Non-pigmented ciliary epithelial cell (primary cell): ENCODE results near the gene AKT1S1.

Source experiments
- DNase-seq: peaks from one replicate; pipeline ENCODE4 v3.0.0-alpha.2; 2010; ENCODE audit warnings: low read depth

Gene AKT1S1

DNA sequence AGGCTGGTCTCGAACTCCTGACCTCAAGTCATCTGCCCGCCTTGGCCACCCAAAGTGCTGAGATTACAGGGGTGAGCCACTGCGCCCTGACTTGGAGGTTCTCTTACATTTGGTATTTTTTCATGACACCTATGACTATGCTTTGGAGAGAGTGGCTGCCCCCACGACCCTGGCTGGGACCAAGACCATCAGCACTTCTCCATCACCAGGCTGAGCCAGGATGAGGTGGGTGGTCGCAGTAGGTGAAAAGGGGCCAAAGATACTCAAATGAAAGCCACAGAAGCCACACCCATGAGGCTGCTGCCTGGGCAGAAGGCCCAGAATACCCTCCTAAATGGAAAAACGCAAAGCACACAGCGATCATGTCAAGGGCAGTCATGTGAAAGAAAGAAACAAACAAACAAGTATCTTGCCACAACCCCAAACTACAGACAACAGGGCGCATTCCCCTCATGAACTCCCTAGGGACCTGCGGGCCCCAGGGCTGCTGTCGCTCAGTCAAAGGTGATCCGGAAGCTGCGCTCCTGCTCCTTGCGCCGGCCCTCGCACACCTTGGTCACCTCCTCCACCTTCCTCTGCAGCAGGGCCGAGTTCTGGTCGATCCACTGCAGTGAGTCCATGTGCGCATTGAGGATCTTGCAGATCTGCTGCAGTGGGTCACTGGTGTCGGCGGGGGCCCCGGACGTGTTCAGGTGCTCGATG, 30.7 kb upstream of the AKT1S1 start:
- no peak for DNase-seq

DNA sequence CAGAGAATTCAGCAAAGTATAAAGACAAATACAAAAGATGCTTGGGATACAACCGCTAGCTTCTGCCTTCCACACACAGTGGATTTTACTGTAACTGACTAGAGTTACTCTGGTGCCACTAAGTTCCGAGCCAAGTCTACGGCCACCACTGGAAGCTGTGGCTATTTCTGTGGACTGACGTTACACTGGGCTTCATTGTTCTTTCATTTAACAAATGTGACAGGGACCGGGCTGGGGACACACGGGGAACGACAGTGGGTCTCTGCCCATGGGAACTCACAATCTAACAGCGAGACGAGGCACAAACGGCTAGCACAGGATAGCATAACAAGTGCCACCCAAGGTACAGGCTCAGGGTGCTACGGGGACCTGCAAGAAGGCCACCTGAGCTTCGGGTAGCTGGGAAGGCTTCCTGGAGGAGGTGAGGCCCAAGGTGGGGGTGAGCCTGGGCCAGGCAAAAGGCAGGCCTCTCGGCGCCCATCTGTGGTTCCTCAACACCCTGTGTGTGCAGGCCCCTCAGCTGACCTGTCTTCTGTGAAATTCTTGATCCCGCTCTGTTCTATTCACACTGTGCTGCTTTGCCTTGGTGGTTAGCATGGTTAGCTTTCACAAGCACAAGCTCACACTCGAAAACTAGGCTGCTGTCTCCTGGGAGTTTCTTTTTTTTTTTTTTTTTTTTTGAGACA, 29.9 kb upstream of the AKT1S1 start:
- DNase-seq: no peak

DNA sequence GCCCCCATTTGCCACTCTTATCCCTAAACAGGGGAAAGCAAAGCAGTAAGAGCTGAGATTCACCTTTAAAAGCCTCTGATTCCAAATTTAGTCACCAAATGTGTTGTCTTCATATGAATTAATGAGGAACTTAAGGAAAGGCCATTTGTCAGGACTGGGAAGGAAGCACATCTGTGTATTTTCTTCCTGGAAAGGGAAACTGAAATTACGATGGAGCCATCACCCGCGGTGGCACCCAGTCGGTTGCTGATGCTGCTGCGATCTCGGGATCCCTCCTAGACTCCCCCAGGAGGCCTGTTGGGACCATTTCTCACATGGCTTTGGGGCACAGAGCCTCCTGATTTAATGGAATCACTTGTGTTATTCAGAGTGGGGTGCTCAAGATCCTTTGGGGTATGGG, 27.0 kb upstream of the AKT1S1 start:
- DNase-seq: no peak

DNA sequence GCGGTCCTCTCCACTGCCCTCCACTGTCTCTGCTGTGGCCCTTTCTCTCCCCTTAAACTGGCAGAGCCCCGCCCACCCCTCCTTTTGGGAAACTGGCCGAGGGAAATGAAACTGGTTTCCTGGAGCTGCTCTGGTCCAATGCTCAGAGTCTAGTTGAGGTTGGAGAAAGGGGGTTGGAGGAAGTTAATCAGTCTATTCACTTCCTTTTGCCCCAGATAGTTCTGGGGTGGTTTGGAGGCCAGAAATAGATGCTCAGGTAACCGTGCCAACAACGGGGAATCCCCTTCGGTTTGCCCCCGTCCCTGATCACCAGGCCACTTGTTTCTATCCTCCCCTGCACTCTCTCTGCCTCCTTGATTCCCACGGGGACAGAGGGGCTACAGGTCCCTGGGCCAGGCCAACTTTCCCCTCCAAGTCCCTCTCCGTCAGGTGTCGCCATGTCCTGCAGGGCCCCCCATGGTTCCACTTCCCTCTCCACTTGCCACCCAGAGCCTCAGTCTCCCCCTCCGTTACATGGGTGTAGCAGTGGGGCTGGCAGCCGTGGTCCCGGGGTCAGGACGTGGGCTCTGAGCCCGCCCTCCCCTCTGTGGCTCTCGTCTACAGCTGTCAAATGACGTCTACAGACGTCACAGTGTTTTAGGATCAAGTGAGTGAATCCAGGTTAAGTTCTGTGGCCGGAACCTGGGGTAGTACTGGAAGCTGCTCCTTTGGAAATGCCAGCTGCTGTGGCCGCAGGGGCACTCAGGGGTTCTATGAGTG, 19.9 kb upstream of the AKT1S1 start, which contains the start of gene IL4I1:
Gene IL4I1 (minus strand): TSS at position 25 of the 759 bp plus-strand sequence. CDS start 727 bp downstream, outside the sequence.
- no peak for DNase-seq

DNA sequence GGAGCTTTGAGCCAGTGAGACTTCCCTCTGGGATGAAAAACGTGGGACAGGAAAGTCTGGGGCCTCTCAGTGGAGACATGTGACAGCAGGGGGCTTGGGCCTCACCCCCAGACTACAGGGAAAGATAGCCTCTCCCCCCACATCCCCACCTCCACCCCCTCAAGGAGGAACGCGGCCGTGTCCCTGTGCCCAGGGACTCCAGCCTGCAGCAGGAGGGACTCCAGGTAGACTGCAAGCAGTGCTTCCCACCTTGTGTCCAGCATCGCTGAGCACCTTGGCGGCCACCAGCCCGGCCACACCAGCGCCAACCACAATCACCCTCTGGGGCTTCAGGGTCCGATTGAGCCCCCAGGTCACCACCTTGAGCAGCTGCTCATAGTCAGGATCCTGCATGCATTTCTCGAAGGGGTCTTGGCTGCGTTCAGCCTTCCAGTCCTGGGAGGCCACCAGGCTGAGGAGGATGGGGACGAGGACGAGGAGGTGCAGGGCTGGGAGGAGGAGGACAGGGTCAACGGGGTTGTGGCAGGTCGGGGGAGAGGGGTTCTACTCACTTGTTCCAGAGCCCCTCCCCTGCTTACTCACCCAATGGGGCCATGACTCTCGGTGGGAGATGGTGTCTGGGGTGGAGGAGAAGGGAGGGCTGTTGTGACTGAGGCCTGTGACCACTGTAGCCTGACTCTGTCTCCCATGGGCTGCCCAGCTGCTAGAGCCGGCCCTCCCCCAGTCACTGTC, 18.6 kb upstream of the AKT1S1 start:
- DNase-seq: no peak

DNA sequence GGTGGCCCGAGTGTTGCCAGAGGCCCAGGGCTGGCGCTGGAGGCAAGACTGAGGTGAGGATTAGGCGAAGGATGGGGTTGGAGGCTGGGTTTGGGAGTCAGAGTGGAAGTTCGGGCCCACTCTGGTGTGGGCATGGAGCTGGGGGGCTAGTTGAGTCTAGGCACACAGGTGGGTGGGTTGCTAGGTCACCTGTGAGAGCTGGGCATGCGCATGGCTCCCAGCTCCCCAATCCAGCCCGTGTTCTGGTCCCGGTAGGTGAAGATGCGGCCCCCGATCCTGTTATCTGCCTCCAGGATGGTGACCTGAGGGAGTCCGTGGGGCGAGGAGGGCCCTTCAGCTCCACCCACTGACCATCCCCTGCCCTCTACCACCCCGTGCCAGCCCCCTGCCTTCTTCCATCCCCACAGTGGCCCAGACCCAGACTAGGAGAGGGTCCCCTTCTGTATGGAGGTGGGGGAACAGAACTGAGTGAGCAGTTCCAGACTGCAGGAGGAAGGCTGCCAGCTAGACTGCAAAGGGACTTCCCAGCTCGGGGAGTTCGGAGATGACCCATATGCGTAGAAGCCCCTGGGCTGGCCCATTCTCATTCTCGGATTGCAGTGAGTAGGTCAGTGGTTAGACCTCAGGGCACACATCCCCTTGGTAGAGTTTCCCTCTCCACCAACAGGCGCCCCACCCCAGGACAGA, 17.9 kb upstream of the AKT1S1 start:
- DNase-seq: no peak

DNA sequence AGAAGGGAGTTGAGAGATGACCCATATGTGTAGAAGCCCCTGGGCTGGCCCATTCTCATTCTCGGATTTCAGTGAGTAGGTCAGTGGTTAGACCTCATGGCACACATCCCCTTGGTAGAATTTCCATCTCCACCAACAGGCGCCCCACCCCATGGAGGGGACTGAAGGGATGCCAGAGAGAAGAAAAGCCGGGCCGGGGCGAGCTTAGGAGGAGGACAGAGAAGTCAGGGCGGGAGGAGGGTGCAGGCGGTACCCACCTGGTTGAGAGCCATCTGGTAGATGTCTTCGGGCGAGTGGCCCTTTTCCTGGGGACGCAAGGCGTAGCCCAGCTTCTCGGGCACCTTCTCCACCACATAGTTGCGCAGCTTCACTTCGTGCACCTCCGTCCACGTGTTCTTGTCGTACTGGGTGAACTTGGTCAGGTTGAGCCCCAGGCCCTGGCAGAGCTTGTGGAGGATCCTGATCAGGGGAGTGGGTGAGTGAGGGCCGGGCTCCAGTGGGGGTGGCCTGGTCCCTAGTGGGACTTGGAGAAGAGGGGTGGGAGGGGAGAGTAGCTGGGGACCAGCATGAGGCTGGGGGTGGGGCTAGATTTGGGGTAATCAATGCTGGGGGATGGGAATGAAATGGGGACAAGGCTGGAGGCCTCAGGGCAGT, 17.0 kb upstream of the AKT1S1 start:
- no peak for DNase-seq

DNA sequence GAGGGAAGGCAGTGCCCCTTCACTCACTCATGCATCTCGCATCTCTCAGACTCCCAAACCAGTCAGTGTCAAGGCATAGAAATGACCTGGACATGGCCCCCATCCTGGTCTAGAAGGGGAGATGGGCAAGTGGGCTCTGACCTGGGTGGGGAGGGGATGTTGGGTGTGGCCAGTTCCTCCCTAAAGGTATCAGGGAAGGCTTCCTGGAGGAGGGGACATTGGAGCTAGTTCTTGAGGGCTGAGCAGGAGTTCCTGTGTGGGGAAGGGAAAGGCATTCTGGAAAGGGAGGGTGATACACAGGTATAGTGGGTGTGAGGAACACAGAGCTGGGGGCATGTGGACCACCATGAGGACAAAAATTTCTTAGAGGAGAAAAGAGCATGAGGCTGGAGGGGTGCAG, 15.6 kb upstream of the AKT1S1 start:
- no peak for DNase-seq

DNA sequence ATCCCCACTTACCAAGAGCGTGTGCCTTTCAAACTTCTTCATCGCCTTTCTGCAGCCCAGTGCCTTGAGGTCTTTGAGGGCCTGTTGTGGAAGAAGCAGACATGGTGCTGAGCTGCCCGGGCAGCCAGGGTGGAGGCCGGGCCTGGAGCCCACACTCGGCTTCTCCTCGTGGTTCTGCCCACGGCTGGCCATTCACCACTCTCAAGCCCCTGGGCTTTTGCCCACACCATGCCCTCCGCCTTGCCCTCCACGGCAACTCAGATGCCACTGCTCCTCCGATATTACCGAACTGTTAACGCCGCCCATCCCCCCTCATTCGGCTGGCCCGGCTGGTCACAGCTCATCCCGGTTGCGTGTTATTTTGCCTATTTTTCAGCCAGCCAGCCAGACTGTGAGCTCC, 14.2 kb upstream of the AKT1S1 start:
- DNase-seq: no peak

DNA sequence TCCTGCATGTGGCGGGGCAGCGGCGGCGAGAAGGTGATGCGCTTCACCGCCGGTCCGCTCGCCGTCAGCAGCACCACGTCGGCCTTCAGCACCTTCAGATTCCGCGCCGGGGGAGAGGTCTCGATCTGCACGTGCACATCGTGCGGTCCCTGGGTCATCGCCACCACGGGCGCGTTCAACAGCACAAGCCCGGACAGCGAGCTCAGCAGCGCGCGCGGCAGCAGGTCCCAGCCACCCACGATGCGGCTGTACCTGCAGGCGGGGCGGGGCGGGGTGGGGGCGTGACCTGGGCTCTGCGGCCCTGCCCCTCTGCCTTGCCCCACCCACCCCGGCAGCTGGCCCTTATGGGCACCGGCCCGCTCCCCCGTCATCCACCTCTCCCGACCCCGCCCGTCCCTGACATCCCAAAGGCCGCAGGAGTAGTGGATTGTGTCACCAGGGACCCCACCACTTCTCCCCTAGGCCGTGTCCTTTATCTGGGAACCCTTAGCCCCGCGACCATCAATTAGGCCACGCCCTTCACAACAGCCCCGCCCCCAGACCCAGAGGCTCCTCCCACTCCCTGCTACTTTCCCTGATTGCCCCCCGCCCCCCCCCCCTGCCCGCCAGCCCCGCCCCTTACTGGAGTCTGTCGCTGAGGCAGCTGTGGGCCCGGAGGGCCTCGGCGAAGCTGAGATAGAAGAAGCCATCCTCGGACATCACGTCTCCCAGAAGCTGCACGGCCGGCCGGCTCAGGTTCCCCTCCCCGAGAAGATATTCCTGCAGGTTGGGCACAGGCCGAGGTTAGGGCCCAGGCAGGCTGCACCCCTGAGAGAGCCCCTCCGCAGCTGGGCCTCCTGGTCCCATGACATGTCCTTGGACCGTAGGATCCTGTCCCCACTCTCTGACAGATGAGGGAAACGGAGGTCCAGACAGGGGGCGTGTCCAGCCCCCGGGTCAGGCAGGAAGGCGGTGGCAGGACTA, 13.5 kb upstream of the AKT1S1 start:
- no peak for DNase-seq

DNA sequence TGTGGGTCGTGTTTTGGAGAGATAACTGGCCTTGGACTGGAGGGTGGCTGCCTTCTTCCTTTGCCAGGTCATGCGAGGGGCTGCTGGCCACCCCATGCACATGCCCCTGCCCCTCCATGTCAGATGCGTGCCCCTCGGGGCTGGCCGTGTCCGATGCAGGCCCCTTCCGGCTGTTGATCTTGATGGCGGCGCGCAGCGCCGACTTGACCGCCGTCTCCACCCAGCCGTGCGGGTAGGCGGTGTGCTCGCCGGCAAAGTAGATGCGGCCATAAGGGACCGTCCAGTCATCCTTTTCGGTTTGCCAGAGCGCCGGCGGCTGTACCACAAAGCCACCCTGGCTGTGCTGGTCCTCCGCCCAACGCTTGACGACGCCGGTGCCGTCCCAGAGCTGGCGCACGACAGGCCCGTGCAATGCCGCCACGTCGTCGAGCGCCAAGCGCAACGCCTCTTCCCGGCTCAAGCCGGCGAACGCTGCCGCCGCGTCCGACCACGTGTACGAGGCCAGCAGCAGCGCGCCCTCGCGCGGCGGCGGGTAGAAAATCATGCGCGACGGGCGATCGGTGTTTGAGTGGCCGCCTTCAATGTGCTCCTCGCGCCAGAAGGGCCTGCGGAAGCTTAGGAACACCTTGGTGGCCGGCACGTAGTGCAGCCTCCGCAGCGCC, 12.7 kb upstream of the AKT1S1 start:
- no peak for DNase-seq

DNA sequence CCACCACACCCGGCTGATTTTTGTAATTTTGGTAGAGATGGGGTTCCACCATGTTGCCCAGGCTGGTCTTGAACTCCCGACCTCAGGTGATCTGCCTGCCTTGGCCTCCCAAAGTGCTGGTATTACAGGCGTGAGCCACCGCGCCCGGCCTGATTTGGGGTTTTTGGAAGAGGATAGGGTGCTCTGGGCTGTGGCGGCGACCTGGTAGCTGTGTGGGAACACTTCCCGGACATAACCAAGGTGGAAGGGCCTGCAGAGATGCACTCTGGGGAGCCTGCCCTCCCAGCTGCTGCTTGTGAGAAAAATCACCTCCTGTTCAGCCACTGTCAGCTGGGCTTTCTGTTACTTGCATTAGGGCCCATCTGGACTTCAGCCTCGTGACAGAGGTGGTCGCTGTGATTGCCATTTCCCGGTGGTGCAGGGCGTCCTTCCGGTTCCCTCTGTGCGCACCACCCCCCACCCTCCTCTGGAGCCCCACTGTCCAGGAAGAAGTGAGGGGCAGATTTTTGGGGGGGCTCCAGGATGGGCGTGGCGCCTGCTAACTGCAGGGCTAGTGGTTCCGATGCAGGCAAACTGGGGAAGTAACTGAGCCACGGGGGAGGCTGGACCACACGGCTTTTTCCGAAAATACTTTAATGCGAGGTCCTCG, 12.0 kb upstream of the AKT1S1 start:
- DNase-seq: no peak

DNA sequence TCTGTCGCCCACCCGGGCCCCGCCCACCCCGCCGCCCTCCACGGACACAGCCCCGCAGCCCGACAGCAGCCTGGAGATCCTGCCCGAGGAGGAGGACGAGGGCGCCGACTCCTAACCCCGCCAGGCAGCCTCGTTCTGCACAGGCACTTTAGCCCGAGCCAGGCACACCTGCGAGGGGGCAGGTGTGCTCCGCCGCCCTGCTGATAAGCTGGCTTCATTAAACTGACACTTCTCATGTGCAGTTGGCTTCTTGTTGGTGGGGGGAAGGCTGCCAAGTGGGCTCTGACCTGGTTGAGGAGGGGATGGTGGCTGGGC, 11.3 kb upstream of the AKT1S1 start:
- no peak for DNase-seq

DNA sequence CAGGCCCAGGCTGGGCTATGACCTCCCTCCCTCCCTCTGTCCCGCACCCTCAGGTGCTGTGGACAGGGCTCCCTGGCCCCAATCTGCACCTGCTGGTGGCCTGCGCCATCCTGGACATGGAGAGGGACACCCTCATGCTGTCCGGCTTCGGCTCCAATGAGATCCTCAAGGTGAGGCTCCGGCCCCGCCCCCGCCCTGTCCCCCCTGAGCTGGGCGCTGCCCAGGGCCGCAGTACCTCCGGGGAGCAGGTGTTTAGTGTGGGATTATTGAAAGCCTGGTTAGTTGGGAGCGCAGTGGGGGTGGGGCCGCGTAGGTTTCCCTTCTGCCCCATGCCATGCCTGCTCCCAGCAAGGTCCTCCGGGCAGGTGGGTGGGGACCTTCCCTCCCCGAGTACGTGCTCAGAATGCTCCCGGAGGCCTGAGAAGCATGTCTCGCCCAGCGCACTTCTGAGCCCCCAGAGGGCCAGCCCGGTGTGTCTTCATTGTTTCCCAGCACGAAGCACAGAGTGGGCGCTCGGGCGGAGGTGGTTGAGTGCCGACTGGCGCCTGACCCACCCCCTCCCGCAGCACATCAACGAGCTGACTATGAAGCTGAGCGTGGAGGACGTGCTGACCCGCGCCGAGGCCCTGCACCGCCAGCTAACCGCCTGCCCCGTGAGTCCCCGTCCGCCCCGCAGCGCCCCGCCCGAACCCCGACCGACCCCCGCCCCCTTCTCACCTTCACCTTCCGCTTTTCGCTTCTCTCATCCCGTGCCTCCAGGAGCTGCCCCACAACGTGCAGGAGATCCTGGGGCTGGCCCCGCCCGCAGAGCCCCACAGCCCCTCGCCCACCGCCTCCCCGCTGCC, 10.7 kb upstream of the AKT1S1 start:
- no peak for DNase-seq

DNA sequence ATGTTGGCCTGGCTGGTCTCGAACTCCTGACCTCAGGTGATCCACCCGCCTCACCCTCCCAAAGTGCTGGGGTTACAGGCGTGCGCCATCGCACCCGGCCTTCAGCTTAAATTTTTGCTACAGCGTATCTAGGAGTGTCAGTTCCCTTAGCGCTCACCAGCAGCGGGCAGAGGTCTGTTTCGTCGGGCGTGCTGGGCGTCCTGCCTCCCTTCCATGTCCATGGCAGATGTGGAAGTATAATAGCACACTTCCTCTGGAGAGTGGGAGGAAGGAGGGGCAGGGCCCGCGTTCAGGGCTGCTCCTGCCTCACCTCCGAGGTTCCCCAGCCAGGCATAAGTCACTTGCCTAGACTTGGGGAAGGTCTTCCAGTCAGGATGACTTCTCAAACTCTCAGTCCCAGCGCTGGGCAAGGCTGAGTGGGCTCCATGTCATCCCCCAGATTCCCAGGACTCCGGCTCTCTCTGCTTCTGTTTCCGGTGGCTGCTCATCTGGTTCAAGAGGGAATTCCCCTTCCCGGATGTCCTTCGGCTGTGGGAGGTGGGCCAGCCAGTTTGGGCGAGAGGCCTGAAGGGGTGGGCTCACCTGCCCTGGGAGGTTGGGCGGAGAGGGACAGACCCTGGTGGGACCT, 10.0 kb upstream of the AKT1S1 start:
- DNase-seq: no peak

DNA sequence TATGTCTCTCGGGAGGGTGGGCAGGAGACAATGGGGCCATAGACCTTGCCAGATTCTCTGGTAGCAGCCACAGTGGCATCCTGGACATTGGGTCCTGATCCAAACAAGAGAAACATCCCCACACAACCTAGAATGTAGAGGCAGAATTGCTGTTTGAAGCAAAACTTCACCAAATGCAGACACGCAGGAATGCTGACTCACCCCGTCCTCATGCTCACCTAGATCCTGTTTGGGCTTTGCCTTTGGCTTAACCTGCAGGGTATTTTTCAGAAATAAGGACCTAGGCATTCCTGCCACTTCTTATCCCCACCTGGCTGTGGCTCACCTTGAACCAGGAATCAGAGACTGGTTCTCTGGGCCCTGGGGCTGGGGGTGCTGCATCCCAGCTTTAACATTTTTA, 7.6 kb upstream of the AKT1S1 start:
- no peak for DNase-seq

DNA sequence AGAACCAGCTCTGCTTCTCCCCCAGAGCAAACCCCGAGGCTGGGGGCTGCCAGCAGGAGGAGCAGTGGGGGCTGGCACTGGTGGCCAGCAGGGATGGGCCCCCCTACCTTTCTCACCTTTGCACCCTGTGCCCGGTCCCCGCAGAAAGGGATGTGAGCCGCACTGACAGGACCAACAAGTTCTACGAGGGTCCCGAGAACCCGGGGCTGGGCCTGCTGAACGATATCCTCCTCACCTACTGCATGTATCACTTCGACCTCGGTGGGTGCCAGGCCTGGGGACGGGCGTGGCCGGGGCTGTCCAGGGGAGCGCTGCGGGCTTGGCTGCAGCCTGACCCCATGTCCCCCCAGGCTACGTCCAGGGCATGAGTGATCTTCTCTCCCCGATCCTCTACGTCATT, 7.0 kb upstream of the AKT1S1 start:
- DNase-seq: no peak

DNA sequence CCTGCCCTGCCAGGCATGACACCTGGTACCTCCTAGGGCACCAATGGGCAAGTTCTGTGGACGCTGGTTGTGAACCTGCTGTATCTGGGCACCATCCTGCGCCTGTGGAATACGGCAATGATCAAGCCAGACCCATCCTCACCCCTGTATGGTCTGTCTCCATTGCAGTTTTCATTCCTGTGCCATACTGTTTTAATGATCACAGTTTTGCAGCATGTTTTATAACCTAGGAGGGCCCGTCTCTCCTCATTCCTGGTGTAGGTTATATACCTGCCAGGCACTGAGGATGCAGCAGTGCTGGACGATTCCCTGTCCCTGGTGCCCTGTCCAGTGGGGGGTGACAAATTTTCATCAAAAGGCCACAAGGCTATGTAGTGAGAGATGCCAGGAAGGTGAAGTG, 5.9 kb upstream of the AKT1S1 start:
- no peak for DNase-seq
